OCI-LY3 (cell line): ENCODE data around the gene ATG4C.
"Not testable (repeated sequence)": the region's sequence is repeated elsewhere in the genome, so short reads cannot be mapped to it uniquely, and the experiment has no call there.

Source experiments
- H2AFZ ChIP-seq: fragments of 200-600, 300-600 bp; shearing (Covaris generic); 2 replicates; pipeline ENCODE4 v1.6.0; 2014; ENCODE audit warnings: antibody characterized with exemption, low read depth, low read length
- H3K27ac ChIP-seq: fragments of 200-600, 300-600 bp; sonication (generic); 2 replicates; pipeline ENCODE4 v1.5.1; 2014; ENCODE audit warnings: mild to moderate bottlenecking, low read length, moderate library complexity, mixed read lengths
- H3K27me3 ChIP-seq: fragments of 200-600, 300-600 bp; sonication (generic); 2 replicates; pipeline ENCODE4 v1.6.1; 2014; ENCODE audit warnings: low read depth, low read length, mixed read lengths
- H3K36me3 ChIP-seq: fragments of 200-600, 300-600 bp; sonication (generic); replicated peaks from 2 replicates; pipeline ENCODE3; 2014; ENCODE audit warnings: low read depth, low read length, mixed read lengths
- H3K4me1 ChIP-seq: fragments of 300-600, 200-600 bp; sonication (generic); 2 replicates; pipeline ENCODE4 v1.6.1; 2014; ENCODE audit warnings: low read length, mixed read lengths
- H3K4me2 ChIP-seq: fragments of 200-600, 300-600 bp; sonication (generic); 2 replicates; pipeline ENCODE4 v1.6.1; 2014; ENCODE audit warnings: low read length, mixed read lengths
- H3K4me3 ChIP-seq: fragments of 300-600, 200-600 bp; sonication (generic); 2 replicates; pipeline ENCODE4 v1.5.1; 2014; ENCODE audit warnings: antibody characterized with exemption, mild to moderate bottlenecking, low read length, moderate library complexity
- H3K79me2 ChIP-seq: fragments of 300-600, 200-600 bp; shearing (Covaris generic); 2 replicates; pipeline ENCODE4 v1.6.1; 2014; ENCODE audit warnings: mild to moderate bottlenecking, low read length, mixed read lengths
- H3K9ac ChIP-seq: fragments of 300-600, 200-600 bp; shearing (Covaris generic); 2 replicates; pipeline ENCODE4 v1.6.0; 2014; ENCODE audit warnings: mild to moderate bottlenecking, low read length, moderate library complexity
- H3K9me3 ChIP-seq: fragments of 200-600, 300-600 bp; shearing (Covaris generic); 2 replicates; pipeline ENCODE4 v1.6.1; 2014; ENCODE audit warnings: low read length, mixed read lengths; ENCODE audit not compliant: insufficient read depth
- H4K20me1 ChIP-seq: fragments of 200-600, 300-600 bp; sonication (generic); 2 replicates; pipeline ENCODE4 v1.6.1; 2016; ENCODE audit warnings: low read length, mixed read lengths; ENCODE audit not compliant: insufficient read depth
- EZH2phosphoT487 ChIP-seq: fragments of 200-600 bp; shearing (Covaris generic); IDR thresholded peaks from 2 replicates; pipeline ENCODE4 v1.6.1; 2018; ENCODE audit warnings: antibody characterized with exemption, mixed run types, low read depth
- TF ChIP-seq, protein P1 (sequence below): fragments of 200-600, 300-600 bp; sonication (generic); IDR thresholded peaks from 2 replicates; pipeline ENCODE4 v1.5.1; 2014; ENCODE audit warnings: antibody characterized with exemption, low read length, low read depth

ATG4C gene

DNA sequence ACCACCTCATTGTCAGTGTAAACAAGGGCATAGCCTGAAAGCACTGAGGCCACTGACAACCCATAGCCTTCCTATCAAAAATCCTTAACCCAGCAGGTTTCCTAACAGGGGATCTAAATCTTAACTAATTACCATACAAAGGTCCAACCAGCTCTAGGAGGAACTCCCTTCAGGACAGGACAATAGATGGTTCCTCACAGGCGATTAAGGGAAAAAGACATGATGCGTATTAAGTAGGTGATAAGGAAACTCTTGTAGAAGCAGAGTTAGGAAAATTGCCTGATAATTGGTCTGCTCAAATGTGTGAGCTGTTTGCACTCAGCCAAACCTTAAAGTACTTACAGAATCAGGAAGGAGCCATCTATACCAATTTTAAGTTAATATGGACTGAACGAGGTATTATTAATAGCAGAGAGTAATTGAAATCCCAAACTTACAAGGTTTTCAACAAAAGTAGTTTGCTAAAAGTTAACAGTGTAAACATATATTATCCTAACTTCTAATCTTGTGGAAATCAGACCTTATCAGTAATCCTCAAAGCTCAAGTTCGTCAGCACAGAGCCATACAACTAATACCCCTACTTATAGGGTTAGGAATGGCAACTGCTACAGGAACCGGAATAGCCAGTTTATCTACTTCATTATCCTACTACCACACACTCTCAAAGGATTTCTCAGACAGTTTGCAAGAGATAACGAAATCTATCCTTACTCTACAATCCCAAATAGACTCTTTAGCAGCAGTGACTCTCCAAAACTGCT lies 23.7 kb upstream of the ATG4C start:
- not testable (repeated sequence) for H3K79me2 ChIP-seq, H3K9ac ChIP-seq, H2AFZ ChIP-seq, H3K36me3 ChIP-seq, H3K4me1 ChIP-seq, H3K9me3 ChIP-seq, H3K4me2 ChIP-seq, H3K27ac ChIP-seq, H3K4me3 ChIP-seq, H4K20me1 ChIP-seq, H3K27me3 ChIP-seq

DNA sequence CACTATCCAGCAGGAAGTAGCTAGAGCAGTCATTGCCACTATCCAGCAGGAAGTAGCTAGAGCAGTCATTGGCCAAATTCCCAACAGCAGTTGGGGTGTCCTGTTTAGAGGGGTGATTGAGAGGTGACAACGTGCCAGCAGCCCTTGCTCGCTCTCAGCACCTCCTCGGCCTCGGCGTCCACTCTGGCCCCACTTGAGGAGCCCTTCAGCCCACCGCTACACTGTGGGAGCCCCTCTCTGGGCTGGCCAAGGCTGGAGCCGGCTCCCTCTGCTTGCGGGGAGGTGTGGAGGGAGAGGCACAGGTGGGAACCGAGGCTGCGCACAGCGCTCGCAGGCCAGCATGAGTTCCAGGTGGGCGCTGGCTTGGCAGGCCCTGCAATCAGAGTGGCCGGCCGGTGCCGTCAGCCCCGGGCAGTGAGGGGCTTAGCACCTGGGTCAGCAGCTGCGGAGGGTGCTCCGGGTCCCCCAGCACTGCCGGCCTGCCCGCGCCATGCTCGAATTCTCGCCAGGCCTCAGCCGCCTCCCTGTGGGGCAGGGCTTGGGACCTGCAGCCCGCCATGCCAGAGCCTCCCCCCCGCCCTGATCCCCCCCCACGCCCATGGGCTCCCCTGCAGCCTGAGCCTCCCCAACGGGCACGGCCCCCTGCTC lies 22.6 kb upstream of the ATG4C start:
- not testable (repeated sequence) for H2AFZ ChIP-seq

DNA sequence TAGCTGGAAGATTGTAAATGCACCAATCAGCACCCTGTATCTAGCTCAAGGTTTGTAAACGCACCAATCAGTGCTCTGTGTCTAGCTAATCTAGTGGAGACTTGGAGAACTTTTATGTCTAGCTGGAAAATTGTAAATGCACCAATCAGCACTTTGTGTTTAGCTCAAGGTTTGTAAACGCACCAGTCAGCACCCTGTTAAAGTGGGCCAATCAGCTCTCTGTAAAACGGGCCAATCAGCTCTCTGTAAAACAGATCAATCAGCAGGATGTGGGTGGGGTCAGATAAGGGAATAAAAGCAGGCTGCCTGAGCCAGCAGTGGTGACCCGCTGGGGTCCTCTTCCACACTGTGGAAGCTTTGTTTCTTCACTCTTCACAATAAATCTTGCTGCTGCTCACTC lies 21.9 kb upstream of the ATG4C start:
- not testable (repeated sequence) for H3K27me3 ChIP-seq, H3K4me2 ChIP-seq, H3K27ac ChIP-seq, H3K4me3 ChIP-seq, H3K9ac ChIP-seq, H4K20me1 ChIP-seq, H3K9me3 ChIP-seq, H3K36me3 ChIP-seq, H2AFZ ChIP-seq, H3K4me1 ChIP-seq, H3K79me2 ChIP-seq

More for the DNA sequence above, 22.6 kb upstream of the ATG4C start:
- H3K4me3 ChIP-seq, H4K20me1 ChIP-seq, H3K27me3 ChIP-seq, H3K9me3 ChIP-seq, H3K27ac ChIP-seq, H3K36me3 ChIP-seq, H3K4me2 ChIP-seq, H3K79me2 ChIP-seq, H3K9ac ChIP-seq, H3K4me1 ChIP-seq: not testable (repeated sequence)

DNA sequence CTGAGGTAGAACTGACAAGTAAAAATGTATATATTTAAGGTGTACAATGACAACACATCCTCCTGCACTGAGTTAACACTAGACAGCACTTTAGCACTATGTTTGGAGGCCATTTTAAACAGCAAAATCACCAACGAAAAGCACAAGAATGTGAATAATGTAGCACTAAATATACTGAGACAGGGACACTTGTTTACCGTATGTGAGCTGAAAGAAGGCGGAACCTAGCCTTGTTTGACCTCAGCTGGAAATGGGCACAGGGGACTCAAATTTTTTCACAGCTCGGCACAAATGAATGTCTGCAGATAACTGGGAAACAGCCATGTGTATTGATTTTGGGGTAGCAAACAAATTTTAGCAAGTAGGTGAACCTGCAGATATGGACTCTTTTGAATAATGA lies 18.0 kb upstream of the ATG4C start:
- TF ChIP-seq, protein P1, sequence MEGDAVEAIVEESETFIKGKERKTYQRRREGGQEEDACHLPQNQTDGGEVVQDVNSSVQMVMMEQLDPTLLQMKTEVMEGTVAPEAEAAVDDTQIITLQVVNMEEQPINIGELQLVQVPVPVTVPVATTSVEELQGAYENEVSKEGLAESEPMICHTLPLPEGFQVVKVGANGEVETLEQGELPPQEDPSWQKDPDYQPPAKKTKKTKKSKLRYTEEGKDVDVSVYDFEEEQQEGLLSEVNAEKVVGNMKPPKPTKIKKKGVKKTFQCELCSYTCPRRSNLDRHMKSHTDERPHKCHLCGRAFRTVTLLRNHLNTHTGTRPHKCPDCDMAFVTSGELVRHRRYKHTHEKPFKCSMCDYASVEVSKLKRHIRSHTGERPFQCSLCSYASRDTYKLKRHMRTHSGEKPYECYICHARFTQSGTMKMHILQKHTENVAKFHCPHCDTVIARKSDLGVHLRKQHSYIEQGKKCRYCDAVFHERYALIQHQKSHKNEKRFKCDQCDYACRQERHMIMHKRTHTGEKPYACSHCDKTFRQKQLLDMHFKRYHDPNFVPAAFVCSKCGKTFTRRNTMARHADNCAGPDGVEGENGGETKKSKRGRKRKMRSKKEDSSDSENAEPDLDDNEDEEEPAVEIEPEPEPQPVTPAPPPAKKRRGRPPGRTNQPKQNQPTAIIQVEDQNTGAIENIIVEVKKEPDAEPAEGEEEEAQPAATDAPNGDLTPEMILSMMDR = no peak
- TF ChIP-seq EZH2phosphoT487 = no peak
- H2AFZ ChIP-seq = no peak overlapping the region

DNA sequence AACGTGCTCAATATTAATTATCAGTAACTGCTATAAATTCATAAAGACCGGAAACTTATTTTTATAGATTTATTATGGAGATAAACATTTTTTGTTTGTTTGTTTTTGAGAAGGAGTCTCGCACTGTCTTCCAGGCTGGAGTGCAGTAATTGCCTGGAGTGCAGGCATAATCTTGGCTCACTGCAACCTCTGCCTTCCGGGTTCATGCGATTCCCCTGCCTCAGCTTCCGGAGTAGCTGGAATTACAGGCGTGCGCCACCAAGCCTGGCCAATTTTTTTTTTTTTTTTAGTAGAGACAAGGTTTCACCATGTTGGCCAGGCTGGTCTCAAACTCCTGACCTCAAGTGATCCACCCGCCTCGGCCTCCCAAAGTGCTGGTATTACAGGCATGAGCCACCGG lies 15.4 kb upstream of the ATG4C start:
- H2AFZ ChIP-seq, H3K27ac ChIP-seq, H3K9ac ChIP-seq, H3K27me3 ChIP-seq, H3K4me2 ChIP-seq, H3K36me3 ChIP-seq, H4K20me1 ChIP-seq, H3K4me1 ChIP-seq, H3K9me3 ChIP-seq, H3K4me3 ChIP-seq, H3K79me2 ChIP-seq: not testable (repeated sequence)

More for the DNA sequence above, 18.0 kb upstream of the ATG4C start:
- no peak overlapping the region for H3K27ac ChIP-seq
- no peaks in the 10 kb centered on the region for H3K4me1 ChIP-seq
- H3K9ac ChIP-seq = no peak overlapping the region
- no peak overlapping the region for H3K4me2 ChIP-seq
- no peaks in the 10 kb centered on the region for H3K27me3 ChIP-seq
- H3K4me3 ChIP-seq = no peak overlapping the region
- no peaks in the 10 kb centered on the region for H3K36me3 ChIP-seq
- no peaks in the 10 kb centered on the region for H4K20me1 ChIP-seq
- H3K79me2 ChIP-seq = no peaks in the 10 kb centered on the region
- no peaks in the 10 kb centered on the region for H3K9me3 ChIP-seq

DNA sequence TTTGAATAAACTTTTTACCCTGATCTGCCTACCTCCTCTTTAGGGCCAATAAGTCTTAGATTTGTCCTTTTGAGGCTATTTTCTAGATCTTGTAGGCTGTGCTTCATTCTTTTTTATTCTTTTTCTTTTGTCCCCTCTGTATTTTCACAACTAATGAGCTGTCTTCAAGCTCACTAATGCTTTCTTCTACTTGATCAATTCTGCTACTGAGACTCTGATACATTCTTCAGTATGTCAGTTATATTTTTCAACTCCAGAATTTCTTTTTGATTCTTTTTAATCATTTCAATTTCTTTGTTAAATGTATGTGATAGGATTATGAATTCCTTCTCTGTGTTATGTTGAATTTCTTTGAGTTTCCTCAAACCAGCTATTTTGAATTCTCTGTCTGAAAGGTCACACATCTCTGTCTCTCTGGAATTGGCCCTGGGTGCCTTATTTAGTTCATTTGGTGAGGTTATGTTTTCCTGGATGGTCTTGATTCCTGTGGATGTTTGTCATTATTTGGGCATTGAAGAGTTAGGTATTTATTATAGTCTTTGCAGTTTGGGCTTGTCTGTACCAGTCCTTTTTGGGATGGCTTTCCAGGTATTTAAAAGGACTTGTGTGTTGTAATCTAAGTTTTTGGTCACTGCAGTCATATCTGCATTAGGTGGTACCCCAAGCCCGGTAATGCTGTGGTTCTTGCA lies 11.2 kb upstream of the ATG4C start:
- H3K27me3 ChIP-seq = no peaks in the 10 kb centered on the region
- H3K36me3 ChIP-seq = no peaks in the 10 kb centered on the region
- no peak overlapping the region for H3K4me2 ChIP-seq
- no peak overlapping the region for H3K9ac ChIP-seq
- H3K4me1 ChIP-seq = no peaks in the 10 kb centered on the region
- H3K79me2 ChIP-seq = no peaks in the 10 kb centered on the region
- no peaks in the 10 kb centered on the region for H4K20me1 ChIP-seq
- no peaks in the 10 kb centered on the region for H3K9me3 ChIP-seq
- TF ChIP-seq, protein P1 = no peak
- no peak overlapping the region for H2AFZ ChIP-seq
- H3K4me3 ChIP-seq = no peak overlapping the region
- H3K27ac ChIP-seq = no peak overlapping the region
